CD4-positive, alpha-beta T cell (primary cell): Measurements from ENCODE around the gene ATP6V0D1. TPM values are rescaled to one million over a fixed set of nuclear protein-coding genes. Genes with fewer than 3 reads are reported as not detected.

Experiments
- ATAC-seq: fragments of 200-7000 bp; cut with Tn5 transposase; one replicate; pipeline ENCODE4 v1.10.0; 2022; ENCODE audit warnings: mild to moderate bottlenecking; ENCODE audit not compliant: poor library complexity
- CTCF ChIA-PET: fragments of 350-600 bp; sonication (Branson Sonifier 250); formaldehyde crosslinking; loops from one replicate; lab custom pipeline; 2021; ENCODE audit warnings: antibody characterized with exemption, inconsistent platforms; lab: Charles Lee
- POLR2A ChIA-PET: fragments of 350-600 bp; sonication (Branson Sonifier 250); formaldehyde crosslinking; loops from one replicate; lab custom pipeline; 2021; ENCODE audit warnings: antibody characterized with exemption, inconsistent platforms; lab: Charles Lee
- DNase-seq, 14 experiments: peaks; one replicate each; pipeline ENCODE4 v3.0.0-alpha.2; 2013 to 2020; ENCODE audit warnings: mixed read lengths in 2 of 14
- H3K27ac ChIP-seq, 2 donors: one replicate each; pipeline versions ENCODE4 v1.5.1 to v1.7.0; 2013; ENCODE audit warnings: low read length in 2 of 2, low read depth in 1 of 2, mild to moderate bottlenecking in 1 of 2
- H3K27me3 ChIP-seq, 2 experiments: 1 replicate in 1 of 2; 2 replicates in 1 of 2; pipeline versions ENCODE4 v1.6.1 to v1.7.0; 2013; ENCODE audit warnings: low read length in 2 of 2, control low read depth in 1 of 2, mild to moderate bottlenecking in 1 of 2, moderate library complexity in 1 of 2; ENCODE audit not compliant: insufficient read depth in 2 of 2, control insufficient read depth in 1 of 2
- H3K36me3 ChIP-seq: one replicate; pipeline ENCODE4 v1.6.1; 2013; ENCODE audit warnings: low read length, control low read depth; ENCODE audit not compliant: insufficient read depth
- H3K4me1 ChIP-seq: one replicate; pipeline ENCODE4 v1.6.1; 2013; ENCODE audit warnings: low read length, control low read depth; ENCODE audit not compliant: insufficient read depth
- H3K4me3 ChIP-seq: one replicate; pipeline ENCODE4 v1.5.1; 2013; ENCODE audit warnings: mild to moderate bottlenecking, low read length, moderate library complexity
- H3K9me3 ChIP-seq, 2 experiments: 1 replicate in 1 of 2; 2 replicates in 1 of 2; pipeline versions ENCODE4 v1.6.1 to v1.7.0; 2013; ENCODE audit warnings: low read length in 2 of 2, mild to moderate bottlenecking in 2 of 2, control low read depth in 1 of 2, moderate library complexity in 1 of 2; ENCODE audit not compliant: control insufficient read depth in 1 of 2, insufficient read depth in 1 of 2
- H3K27ac Mint-ChIP-seq: one replicate; pipeline ENCODE4 v1.8.0; 2020; ENCODE audit warnings: mixed read lengths
- H3K27me3 Mint-ChIP-seq: one replicate; pipeline ENCODE4 v1.8.0; 2021; ENCODE audit warnings: mixed read lengths
- H3K36me3 Mint-ChIP-seq: one replicate; pipeline ENCODE4 v1.8.0; 2021; ENCODE audit warnings: low read depth, mixed read lengths
- H3K4me1 Mint-ChIP-seq: one replicate; pipeline ENCODE4 v1.8.0; 2021; ENCODE audit warnings: low read depth, mixed read lengths
- H3K4me3 Mint-ChIP-seq: one replicate; pipeline ENCODE4 v1.8.0; 2020; ENCODE audit warnings: mild to moderate bottlenecking, mixed read lengths
- H3K9me3 Mint-ChIP-seq: one replicate; pipeline ENCODE4 v1.8.0; 2020; ENCODE audit warnings: mixed read lengths
- intact Hi-C, 2 experiments: fragments of 100-400 bp; cut with DNase I in 1 of 2; cut with micrococcal nuclease in 1 of 2; formaldehyde crosslinking; loops; one replicate each; pipeline versions ENCODE4 v1.15.1 to v1.9.0; 2023 to 2025; cut with DNase I, micrococcal nuclease
- total RNA-seq, 174 experiments: library from RNA in 2 of 174; stranded (reverse) in 2 of 174; gene quantifications; one replicate each; pipeline ENCODE4 v1.2.3 and lab custom pipeline; 2021 to 2026
- TF ChIP-seq, protein P1 (sequence below): fragments of 200-600 bp; IDR thresholded peaks from one replicate; pipeline ENCODE4 v1.8.0; 2022; ENCODE audit warnings: antibody characterized with exemption, mild to moderate bottlenecking

The ATP6V0D1 gene
- total RNA-seq, 2 experiments from 2014 or later: 39.4 to 41.7 TPM

DNA sequence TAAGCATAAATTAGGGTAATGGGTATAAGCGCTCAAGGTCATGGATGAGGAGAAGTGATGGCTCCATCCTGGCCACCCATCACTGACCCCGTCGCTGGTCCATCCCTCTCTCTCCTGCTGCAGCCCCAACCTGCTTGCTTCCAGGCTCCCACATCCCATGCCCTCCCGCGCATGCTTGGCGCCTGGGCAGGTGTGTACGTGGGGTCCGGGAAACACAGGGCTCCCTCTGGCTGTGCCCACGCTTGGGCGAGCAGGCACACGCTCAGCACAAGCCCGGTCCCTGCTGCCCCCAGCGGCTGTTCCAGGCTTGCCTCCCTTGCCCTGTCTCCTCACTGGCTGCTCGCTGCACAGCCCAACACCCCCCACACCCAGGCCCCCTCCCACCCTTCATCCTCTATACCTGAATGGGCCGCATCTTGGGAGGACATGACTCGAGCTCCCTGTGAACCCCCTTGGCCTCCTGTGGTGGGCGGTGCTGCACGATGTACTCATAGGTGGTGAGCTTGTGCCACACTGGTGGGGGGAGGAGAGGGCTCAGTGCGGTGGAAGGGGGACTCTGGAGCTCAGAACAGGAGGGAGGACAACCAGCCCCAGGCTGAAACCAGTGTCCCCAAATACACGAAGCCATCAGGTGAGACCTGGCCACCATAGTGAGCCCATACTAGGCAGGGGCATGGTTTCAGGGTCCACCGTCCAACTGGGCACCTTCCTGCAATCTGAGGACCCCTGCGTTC is 83.0 kb downstream of the ATP6V0D1 start:
- Histone ChIP-seq H3K27me3 (peaks cover 33 to 37% of the 10 kb centered on the region in 2 experiments), H3K9me3 (peaks cover 0 to 15% of the 10 kb centered on the region in 2 experiments), H3K27ac (no peak overlapping the region), H3K4me1 (peaks cover 28% of the 10 kb centered on the region), H3K4me3 (no peak overlapping the region), H3K36me3 (no peaks in the 10 kb centered on the region)
- ATAC-seq (no peak), DNase-seq (no peak)
- peaks cover 8% of the 10 kb centered on the region for H3K4me1 Mint-ChIP-seq
- intact Hi-C loops: loop anchor here (5.0 to 10.0 kb wide), 3 partner anchors 121 to 421 kb away; partner anchors contain the start of gene PLEKHG4 (in 1 of the 2)
- no peaks in the 10 kb centered on the region for H3K9me3 Mint-ChIP-seq
- CTCF ChIA-PET: no interaction called here
- POLR2A ChIA-PET: no interaction called here
- peaks cover 32% of the 10 kb centered on the region for H3K27me3 Mint-ChIP-seq
- H3K27ac Mint-ChIP-seq: no peak overlapping the region
- no peaks in the 10 kb centered on the region for H3K36me3 Mint-ChIP-seq
- no peak overlapping the region for H3K4me3 Mint-ChIP-seq
- TF ChIP-seq, protein P1, sequence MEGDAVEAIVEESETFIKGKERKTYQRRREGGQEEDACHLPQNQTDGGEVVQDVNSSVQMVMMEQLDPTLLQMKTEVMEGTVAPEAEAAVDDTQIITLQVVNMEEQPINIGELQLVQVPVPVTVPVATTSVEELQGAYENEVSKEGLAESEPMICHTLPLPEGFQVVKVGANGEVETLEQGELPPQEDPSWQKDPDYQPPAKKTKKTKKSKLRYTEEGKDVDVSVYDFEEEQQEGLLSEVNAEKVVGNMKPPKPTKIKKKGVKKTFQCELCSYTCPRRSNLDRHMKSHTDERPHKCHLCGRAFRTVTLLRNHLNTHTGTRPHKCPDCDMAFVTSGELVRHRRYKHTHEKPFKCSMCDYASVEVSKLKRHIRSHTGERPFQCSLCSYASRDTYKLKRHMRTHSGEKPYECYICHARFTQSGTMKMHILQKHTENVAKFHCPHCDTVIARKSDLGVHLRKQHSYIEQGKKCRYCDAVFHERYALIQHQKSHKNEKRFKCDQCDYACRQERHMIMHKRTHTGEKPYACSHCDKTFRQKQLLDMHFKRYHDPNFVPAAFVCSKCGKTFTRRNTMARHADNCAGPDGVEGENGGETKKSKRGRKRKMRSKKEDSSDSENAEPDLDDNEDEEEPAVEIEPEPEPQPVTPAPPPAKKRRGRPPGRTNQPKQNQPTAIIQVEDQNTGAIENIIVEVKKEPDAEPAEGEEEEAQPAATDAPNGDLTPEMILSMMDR: no peak

GRCh38 chr16:67397036-67397801 is 83.7 kb downstream of the ATP6V0D1 start:
- peaks cover 30% of the 10 kb centered on the region for H3K4me1 ChIP-seq
- TF ChIP-seq, protein P1: no peak
- intact Hi-C loops: loop anchor here (5.0 to 10.0 kb wide), 3 partner anchors 120 to 420 kb away; partner anchors contain the start of gene PLEKHG4 (in 1 of the 2)
- no peaks in the 10 kb centered on the region for H3K9me3 Mint-ChIP-seq
- H3K36me3 ChIP-seq: no peaks in the 10 kb centered on the region
- H3K4me3 Mint-ChIP-seq: no peak overlapping the region
- ATAC-seq: no peak
- peaks cover 35% of the 10 kb centered on the region for H3K27me3 Mint-ChIP-seq
- H3K4me3 ChIP-seq: no peak overlapping the region
- ChIA-PET POLR2A (no interaction called here), CTCF (no interaction called here)
- peaks cover 8% of the 10 kb centered on the region for H3K4me1 Mint-ChIP-seq
- no peak overlapping the region for H3K27ac Mint-ChIP-seq
- peaks cover 33 to 44% of the 10 kb centered on the region in 2 experiments for H3K27me3 ChIP-seq
- DNase-seq: no peak
- peaks cover 0 to 15% of the 10 kb centered on the region in 2 experiments for H3K9me3 ChIP-seq
- H3K36me3 Mint-ChIP-seq: no peaks in the 10 kb centered on the region
- H3K27ac ChIP-seq: no peak overlapping the region

DNA sequence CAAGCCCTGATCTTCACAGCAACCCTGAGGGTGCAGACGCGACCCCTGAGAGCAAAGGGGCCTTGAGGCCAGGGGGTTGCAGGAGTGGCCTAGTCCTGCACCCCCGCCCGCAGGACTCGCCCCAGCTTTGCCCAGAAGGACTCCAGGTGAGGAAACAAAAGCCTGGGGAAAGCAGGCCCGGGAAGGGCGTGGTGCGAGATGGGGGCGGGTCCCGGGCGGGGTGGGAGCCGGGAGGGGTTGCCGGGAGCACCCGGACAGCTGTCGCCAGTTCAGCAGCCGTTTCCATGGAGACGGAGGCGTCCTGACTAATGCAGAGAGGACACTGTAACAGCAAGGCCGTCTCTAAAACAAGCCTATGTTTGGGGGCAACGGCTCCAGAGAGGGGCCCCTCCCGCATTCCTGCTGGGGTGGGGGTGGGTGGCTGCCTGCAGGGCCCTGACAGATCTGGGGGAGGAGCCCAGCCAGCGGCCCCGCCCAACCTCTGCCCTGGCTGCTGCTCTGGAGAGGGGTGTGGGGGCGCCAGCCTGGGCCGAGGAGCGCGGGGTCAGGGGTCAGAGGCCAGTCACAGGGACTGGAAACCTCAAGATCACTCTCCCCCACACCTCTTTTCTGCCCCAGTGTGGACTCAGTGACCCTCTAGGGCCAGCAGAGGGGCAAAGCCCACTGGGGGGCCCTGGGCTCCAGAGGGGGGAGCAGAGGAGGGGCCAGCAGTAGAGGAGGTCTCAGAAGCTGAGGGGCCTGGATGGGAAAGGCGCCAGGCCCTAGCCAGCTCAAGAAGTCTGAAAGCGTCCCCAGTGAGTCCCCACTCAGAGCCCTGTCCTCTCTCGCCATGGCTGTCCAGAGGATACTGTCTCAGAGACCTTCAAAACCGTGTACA is 84.6 kb downstream of the ATP6V0D1 start:
- ChIA-PET CTCF (no interaction called here), POLR2A (no interaction called here)
- Histone ChIP-seq H3K36me3 (no peaks in the 10 kb centered on the region), H3K27ac (no peak overlapping the region), H3K4me1 (peaks cover 30% of the 10 kb centered on the region), H3K27me3 (peaks cover 35 to 44% of the 10 kb centered on the region in 2 experiments), H3K4me3 (no peak overlapping the region), H3K9me3 (peaks cover 0 to 15% of the 10 kb centered on the region in 2 experiments)
- Mint-ChIP-seq H3K4me3 (no peak overlapping the region), H3K27ac (no peak overlapping the region), H3K27me3 (peaks cover 34% of the 10 kb centered on the region), H3K36me3 (no peaks in the 10 kb centered on the region), H3K9me3 (no peaks in the 10 kb centered on the region), H3K4me1 (peaks cover 8% of the 10 kb centered on the region)
- TF ChIP-seq, protein P1: no peak
- DNase-seq (peak in 1 of 14 experiments; percentile 34), ATAC-seq (no peak)
- intact Hi-C loops: loop anchor here (5.0 to 10.0 kb wide), 3 partner anchors 119 to 419 kb away; partner anchors contain the start of gene PLEKHG4 (in 1 of the 2)
